SH-SY5Y (cell line): ENCODE results near the gene RHBDL1.

ENCODE experiments used
- GATA2 ChIP-seq: IDR thresholded peaks from 2 replicates; pipeline ENCODE4 v1.6.1; 2011; ENCODE audit warnings: mild to moderate bottlenecking, low read depth, low read length
- GATA3 ChIP-seq: IDR thresholded peaks from 2 replicates; pipeline ENCODE4 v1.6.1; 2011; ENCODE audit warnings: low read depth, mild to moderate bottlenecking, low read length, moderate library complexity

GRCh38 chr16:674968-675883 lies at the start of gene RHBDL1:
- TF ChIP-seq GATA2 = no peak
- no peak for TF ChIP-seq GATA3
